Head of caudate nucleus (tissue), 42 donors: ENCODE results near the gene PEMT.

ENCODE experiments used
- DNase-seq, 42 donors: peaks; one replicate each; pipeline versions ENCODE4 v3.0.0 to v3.0.0-alpha.2; 2020 to 2021; ENCODE audit warnings: mixed read lengths in 7 of 42
- intact Hi-C: fragments of 100-400 bp; cut with DNase I; formaldehyde crosslinking; loops from one replicate; pipeline ENCODE4 v1.15.0; 2022

PEMT gene

DNA sequence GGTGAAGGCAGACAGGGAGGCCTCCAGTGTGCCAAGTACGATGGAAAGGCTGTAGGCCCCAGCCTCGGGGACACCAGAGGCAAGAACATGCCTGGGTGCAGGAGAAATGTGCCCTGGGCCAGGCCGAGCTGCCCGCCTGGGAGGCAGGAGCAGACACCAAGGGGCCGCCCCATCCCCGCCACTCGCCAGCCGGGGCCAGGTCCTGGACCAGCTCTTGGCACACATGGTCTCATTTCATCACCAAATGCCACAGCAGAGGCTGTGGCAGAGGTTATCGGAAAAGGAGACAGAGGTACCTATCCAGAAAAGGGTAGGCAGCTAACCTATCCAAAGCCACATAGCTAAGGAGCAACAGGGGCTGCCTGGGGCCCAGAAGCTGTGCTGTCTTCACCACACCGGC, 31.3 kb downstream of the PEMT start:
- no peak for DNase-seq
- intact Hi-C loops: no loop called here

DNA sequence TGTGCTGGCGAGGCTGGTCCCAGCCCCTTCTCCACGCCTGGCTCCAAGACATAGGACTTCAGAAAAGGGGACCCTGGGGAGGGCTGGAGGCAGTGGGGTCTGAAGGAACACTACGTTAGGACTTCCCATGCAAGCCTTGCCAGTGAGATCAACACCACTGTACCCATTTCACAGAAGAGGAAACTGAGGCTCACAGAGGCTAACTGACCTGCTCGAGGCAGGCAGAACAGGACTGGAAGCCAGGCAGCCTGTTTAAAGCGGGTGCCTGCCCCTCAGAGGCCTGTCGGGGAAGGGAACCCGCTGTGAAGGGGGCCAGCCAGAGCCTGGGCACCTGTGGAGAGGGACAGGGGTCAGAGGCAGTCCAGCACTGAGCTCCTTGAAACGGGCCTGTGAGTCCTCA, 32.3 kb downstream of the PEMT start:
- DNase-seq: no peak
- intact Hi-C loops: no loop called here

DNA sequence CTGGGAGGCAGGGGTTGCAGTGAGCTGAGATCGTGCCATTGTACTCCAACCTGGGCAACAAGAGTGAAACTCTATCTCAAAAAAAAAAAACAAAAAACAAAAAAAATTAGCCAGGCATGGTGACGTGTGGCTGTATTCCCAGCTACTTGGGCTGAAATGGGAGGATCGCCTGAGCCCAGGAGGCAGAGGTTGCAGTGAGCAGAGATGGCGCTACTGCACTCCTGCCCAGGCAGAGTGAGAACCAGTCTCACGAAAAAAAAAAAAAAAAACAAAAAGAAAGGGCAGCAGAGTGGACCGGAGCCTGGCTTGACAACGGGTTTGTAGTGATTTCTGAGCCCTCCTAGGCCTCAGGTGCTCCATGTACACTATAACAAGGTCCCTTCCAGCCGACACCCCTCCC, 33.1 kb downstream of the PEMT start:
- intact Hi-C loops: no loop called here
- DNase-seq: no peak

DNA sequence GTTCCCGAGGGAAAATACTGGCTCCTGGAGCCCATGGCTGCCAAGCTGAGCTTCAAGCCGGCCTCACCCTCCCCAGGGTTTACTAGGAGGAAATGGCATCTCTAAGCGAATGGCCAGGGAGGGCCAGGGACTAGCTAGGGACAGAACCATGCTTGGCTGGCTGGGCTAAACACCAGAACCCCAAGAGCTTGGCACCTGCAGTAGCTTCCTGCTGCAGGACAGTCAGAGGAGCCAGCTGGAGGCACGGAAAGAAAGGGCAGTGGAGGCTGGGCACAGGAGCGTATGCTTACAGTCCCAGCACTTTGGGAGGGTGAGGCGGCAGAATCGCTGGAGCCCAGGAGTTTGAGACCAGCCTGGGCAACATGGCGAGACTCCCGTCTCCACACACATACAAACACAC, 33.7 kb downstream of the PEMT start:
- DNase-seq: peak in 27 of 42 donors; percentile 23 to 73 (median 45)

GRCh38 chr17:17556671-17557070, 34.8 kb downstream of the PEMT start:
- intact Hi-C loops: no loop called here
- no peak for DNase-seq

More for the DNA sequence above, 33.7 kb downstream of the PEMT start:
- intact Hi-C loops: no loop called here

GRCh38 chr17:17555906-17556305, 35.6 kb downstream of the PEMT start:
- intact Hi-C loops: no loop called here
- DNase-seq: no peak

DNA sequence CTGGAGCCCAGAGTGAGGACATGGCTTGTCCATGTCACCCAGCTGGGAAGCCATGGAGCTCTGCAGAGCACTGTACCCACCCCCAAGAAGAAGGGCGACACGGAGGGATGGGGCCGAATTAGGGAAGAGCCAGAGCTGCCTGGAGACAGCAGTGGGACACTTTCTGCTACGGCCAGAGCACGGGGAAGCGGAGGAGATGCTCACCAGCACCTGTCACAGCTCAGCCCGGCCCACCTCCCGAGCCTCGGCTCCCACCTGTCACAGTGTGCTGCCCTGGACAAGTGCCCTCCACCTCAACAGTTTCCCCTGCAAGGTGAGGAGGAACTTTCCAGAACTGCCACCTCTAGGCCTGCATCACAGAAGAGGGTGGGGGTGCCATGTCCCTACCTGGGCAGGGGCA, 36.4 kb downstream of the PEMT start:
- intact Hi-C loops: no loop called here

GRCh38 chr17:17554266-17554665, 37.2 kb downstream of the PEMT start:
- intact Hi-C loops: no loop called here
- peak in 1 of 42 donors; percentile 36 for DNase-seq

More for the DNA sequence above, 36.4 kb downstream of the PEMT start:
- no peak for DNase-seq

- no peak for DNase-seq
- intact Hi-C loops: no loop called here
Observed at GRCh38 chr17:17553217-17554195, 38.0 kb downstream of the PEMT start.

GRCh38 chr17:17552351-17553216, 38.9 kb downstream of the PEMT start:
- peak in 39 of 42 donors; percentile 32 to 86 (median 65) for DNase-seq
- intact Hi-C loops: no loop called here

GRCh38 chr17:17551361-17551760, 40.1 kb downstream of the PEMT start:
- DNase-seq: no peak

GRCh38 chr17:17549732-17550366, 41.7 kb downstream of the PEMT start:
- intact Hi-C loops: no loop called here

More at GRCh38 chr17:17551361-17551760, 40.1 kb downstream of the PEMT start:
- intact Hi-C loops: no loop called here

DNA sequence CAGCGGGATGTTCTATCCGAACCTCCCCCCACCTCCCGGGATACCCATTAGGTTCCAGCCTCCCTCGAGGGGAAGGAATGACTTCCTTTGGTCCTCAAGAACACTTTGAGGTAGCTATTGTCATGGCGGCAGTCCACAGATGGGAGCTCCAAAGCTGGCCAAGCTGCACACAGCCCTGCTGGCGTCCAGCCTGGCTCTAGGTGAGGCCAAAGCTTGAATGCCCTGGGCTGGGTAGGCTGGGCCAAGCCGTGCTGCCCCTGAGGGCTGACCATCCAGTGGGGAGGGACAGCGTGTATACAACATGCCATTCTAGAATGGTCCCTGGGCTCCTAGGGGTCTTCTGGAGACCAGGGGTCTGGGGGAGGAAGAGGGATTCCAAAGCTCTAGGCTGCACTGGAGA, 43.5 kb downstream of the PEMT start:
- DNase-seq: no peak
- intact Hi-C loops: no loop called here

More at GRCh38 chr17:17549732-17550366, 41.7 kb downstream of the PEMT start:
- peak in 31 of 42 donors; percentile 23 to 72 (median 52) for DNase-seq

- DNase-seq: no peak
- intact Hi-C loops: no loop called here
Observed at GRCh38 chr17:17547210-17547764, 44.2 kb downstream of the PEMT start.

GRCh38 chr17:17546399-17547185, 44.9 kb downstream of the PEMT start:
- intact Hi-C loops: no loop called here
- DNase-seq: no peak

GRCh38 chr17:17545984-17546383, 45.5 kb downstream of the PEMT start:
- intact Hi-C loops: no loop called here
- DNase-seq: no peak

DNA sequence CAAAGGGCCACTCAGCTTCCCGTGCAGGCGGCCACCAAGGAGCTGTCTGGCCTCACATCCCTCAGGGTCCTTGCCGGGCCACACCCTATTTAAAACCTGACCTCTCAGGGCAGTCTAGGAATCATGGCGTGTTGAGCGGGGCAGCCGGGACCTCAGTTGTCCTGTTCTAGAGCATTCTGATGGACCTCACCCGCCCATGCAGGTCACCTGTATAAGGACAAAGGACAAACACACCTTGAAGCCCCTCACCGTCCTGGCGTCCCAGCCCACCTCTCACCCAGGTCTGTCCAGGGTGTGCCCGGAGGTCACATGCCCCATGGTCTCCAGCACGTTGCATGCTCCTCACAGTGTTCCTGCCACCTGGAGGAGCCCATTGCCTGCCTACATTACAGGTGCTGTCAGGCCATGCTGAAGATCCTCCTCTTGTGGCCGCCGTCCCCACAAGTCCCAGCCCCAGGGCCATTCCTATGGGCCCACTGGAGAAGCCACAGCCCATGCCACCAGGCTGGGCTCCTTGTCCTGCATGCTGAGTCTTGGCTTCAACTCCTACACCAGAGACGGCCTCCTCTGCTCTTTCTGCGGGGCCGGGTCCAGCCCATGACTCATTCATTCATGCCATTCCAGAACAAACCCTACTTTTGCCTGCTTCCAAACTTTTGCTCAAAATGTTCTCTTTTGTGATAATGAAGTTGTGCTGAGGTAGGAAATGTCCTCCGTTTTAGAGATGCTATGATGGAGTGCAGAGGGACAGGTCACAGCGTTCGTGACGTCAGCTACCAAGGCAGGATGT, 46.3 kb downstream of the PEMT start:
- peak in 1 of 42 donors; percentile 68 for DNase-seq
- intact Hi-C loops: no loop called here
